TTC549 (cell line): ENCODE results near the gene HDHD5.

ENCODE experiments used
- FAIRE-seq: peaks from 2 replicates; lab custom pipeline; 2012; peaks lifted over from hg19 to GRCh38; lab: Jason Lieb, UNC

Gene HDHD5

GRCh38 chr22:17120281-17120680, 38.8 kb downstream of the HDHD5 start:
- FAIRE-seq, result no peak

DNA sequence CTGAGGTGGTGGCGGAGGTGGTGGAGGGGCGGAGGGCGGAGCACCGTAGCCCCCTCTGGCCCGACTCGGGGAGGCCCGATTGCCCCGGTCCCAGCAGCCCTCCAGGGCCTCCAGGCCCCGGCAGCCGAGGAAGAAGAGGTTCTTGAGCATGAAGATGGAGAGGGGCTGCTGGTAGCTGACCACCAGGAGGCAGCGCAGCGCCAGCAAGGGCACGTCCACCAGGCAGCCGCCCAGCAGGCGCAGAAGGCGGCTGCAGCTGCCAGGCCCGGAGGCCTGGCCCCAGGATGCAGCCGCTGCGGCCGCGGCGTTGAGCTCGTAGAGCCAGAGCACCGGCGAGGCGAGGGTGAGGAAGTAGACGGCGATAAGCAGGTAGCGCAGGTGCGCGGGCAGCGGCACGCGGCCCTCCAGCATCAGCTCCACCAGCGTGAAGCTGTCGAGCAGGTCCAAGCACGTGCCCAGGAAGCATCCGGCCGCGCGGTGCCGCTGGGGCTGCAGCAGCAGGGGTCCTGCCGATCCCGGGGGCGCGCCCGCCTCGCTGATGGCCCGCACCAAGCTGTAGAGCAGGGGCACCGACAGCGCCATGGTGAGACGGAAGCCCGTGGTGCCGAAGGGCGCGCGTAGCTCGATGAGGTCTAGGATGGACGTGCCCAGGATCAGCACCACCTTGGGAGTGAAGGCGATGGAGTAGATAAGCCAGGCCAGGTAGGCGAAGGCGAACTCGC, 39.4 kb downstream of the HDHD5 start:
- FAIRE-seq, result no peak

DNA sequence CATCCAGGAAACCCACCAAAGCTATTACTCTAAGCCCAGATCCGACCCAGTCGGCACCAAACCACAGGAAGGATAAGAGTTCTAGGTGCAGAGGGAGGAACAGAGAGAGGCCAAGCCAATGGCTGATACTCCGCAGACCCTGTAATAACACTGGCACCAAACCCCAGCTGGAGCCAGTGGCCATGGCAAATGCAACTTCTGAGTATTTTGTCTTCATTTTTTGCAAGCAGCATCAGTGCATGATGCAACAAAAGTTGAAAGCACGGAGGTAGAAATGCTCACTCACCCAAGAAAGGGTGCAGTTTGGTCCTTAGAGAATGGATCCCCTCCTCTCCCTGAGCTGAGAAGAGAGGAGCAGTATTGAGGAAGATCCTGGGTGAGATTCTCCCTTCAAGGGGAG, 40.7 kb downstream of the HDHD5 start:
- no peak for FAIRE-seq

DNA sequence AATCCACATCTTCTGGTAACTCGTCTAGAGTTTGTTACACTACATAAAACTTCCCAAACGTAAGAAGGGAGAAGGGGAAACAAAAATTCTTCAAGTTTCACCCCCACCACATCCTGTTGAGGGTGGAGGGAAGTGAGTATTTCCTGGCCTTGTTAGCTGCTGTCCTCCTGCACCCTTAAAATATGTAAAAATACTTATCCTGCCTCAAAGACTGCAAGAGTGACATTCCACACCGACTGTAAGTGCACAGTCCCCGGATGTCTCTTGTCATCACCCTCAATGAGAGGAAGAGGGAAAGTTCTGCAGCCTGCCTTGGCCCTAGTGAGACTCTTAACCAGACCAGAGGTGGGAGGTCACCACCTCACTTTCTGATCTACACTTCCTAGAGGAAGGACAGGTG, 41.2 kb downstream of the HDHD5 start:
- FAIRE-seq, result no peak

DNA sequence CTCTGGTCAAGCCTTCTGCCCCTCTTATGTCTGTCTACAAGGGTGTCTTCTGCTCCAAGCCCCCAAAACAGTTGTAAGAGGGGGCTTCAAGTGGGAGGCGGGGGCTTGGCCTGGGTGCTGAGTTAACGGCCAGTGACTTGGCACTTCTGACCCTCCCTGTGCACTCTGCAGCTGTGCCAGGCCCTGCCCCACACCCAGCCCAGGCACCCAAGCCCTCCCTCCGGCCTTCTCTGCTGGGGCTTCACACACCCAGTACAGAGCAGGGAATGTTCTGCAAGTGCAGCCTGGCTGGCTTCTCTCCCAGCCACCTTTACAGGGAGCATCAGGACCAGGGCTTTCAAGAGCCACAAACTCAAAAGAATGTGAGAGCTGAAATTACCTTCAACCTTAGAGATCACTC, 41.7 kb downstream of the HDHD5 start:
- no peak for FAIRE-seq

DNA sequence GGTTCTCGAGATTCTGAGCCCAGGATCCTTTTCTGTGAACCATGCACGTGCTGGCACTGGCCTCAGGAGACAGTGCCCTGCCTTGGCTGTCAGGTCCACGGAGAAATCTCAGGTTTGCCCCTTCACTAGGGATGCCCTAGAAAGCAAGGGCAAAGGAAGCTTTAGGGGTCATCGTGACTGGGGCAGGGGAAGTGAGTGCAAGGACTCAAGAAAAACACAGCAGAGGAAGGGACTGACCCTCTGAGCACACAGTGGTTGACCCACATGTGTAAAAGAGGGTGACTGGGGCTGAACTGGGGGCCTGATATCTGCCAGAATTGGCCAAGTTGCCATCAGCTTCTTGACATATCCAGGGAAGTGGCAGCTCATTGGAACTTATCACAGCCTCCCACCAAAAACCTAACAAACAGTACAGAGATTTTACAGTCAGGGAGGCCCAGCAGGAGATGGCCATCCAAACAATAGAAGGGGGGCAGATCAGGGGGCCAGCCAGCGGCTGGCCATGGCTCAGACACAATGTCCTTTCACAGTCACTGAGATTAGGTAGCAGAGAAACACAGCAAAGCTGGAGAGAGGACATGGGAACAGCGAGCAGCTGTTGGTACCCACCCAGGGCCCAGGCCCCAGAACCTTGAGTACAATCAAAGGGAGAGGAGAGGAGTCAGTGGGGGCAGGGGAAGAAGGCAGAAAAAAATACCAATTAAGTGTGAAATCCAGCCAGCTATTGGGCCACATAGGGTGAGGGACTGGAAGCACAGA, 42.3 kb downstream of the HDHD5 start:
- FAIRE-seq, result no peak

- no peak for FAIRE-seq
Measured at GRCh38 chr22:17115945-17116565, 43.0 kb downstream of the HDHD5 start.

- no peak for FAIRE-seq
Measured at GRCh38 chr22:17115236-17115635, 43.8 kb downstream of the HDHD5 start.

DNA sequence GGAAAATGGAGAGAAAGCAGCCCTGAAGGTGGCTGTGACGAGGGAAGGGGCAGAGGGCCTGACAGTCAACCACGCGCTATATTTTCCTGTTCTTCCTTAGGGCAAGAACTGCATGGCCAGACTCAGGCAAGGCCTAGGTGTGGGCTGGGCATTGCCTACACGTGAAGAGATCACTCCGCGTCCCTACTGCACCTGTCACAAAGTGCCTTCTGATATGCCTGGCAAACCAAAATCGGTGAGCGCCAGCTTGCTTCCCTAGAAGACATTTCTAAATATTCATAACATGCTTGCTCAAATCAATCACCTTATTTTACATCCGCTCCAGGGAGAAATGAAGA, 44.2 kb downstream of the HDHD5 start:
- FAIRE-seq, result no peak

DNA sequence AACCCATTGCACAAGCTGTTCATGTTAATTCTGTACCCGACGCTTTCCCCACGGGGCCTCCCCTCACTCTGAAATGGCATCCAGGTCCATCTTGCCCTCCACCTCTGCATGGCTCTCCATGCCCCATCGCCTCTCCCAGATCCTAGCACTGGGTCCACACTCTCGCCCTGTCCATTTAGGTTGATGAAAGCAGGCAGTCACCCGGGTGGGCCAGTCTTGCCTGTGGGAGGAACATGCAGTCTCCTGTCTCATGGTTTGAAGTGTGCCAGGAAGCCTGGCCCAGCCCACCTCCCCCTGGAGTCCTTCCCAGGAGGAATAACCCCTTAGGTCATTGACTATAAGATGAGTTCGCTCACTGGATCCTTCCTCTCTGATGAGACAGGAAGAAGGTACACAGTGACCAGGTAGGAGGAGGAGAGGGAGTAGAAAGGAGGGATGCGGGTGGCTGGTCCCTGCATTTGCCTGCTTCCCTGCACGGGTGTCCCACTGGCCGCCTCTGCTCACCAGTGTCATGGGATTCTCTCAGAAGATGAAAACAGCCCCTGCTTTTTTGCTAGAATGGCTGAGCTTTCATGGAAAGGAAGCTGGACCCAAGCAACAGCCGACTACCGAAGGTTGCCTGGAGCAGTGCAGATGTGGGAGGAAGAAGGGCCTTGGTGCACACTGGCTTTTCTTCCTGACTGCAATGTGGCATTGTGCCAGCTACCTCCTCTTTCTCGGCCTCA, 44.7 kb downstream of the HDHD5 start:
- no peak for FAIRE-seq

- no peak for FAIRE-seq
Measured at GRCh38 chr22:17113600-17113999, 45.5 kb downstream of the HDHD5 start.

DNA sequence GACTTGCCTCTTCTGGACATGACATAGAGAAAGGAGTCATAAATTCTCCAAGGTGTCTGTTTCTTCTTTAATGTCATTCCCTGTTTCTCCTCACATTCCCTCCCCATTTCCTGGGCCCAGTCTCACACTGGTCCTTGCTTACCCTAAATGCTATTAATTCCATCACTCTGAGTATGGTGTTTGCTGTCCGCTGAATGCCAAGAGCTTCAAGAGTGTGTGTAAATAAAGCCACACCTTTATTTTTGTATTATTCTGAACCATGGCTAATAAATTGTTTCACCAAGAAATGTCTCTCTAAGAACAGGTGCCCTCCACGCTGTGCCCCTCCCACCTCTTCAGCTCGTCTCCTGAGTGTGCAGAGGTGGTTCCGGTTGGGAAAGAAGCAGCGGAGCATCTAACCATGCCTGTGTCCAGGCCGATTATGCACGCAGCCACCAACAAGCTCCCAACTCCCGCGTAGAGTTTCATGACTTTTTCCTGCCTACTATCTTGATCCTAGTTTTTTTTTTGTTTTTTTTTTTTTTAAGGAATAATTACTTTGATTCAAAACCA, 46.5 kb downstream of the HDHD5 start:
- no peak for FAIRE-seq

DNA sequence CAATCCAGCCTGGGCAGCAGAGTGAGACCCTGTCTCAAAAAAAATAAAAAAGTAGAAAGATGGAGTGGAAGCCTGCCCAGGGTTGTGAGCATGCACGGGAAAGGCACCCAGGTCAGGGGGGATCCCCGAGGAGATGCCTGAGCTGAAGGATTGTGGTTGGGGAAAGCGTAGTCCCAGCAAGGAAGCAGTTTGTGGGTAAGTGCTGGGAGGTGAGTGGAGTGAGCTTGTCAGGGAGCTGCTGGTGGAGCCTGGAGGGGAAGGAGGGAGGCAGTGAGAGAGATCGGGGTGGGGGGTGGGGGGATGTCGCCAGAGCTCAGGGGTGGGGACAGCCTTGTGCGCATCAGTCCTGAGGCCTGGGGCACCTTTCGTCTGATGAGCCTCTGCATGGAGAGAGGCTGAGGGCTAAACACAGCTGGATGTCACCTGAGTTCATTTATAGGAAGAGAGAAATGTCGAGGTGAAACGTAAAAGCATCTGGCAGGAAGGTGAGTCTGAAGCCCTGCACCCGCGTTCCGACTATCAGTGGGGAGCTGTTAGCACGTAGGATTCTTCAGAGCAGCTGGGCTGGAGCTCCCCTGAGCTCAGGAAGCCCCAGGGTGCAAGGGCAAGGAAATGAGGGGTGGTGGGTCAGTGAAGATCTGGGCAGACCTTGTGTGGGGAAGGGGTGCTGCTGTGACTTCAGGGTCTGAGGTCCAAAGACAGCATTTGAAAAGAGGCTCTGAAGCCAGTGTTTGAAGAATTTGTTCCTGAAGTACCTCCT, 48.1 kb downstream of the HDHD5 start:
- FAIRE-seq, result no peak

GRCh38 chr22:17109976-17110375, 49.1 kb downstream of the HDHD5 start:
- FAIRE-seq, result no peak

GRCh38 chr22:17109113-17109865, 49.8 kb downstream of the HDHD5 start:
- no peak for FAIRE-seq

DNA sequence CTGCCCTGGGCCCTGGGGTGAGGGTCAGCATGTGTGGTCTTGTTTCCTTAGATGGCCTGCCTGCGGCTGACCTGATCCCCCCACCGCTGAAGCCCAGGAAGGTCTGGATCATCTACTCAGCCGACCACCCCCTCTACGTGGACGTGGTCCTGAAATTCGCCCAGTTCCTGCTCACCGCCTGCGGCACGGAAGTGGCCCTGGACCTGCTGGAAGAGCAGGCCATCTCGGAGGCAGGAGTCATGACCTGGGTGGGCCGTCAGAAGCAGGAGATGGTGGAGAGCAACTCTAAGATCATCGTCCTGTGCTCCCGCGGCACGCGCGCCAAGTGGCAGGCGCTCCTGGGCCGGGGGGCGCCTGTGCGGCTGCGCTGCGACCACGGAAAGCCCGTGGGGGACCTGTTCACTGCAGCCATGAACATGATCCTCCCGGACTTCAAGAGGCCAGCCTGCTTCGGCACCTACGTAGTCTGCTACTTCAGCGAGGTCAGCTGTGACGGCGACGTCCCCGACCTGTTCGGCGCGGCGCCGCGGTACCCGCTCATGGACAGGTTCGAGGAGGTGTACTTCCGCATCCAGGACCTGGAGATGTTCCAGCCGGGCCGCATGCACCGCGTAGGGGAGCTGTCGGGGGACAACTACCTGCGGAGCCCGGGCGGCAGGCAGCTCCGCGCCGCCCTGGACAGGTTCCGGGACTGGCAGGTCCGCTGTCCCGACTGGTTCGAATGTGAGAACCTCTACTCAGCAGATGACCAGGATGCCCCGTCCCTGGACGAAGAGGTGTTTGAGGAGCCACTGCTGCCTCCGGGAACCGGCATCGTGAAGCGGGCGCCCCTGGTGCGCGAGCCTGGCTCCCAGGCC, 50.6 kb downstream of the HDHD5 start:
- no peak for FAIRE-seq

- no peak for FAIRE-seq
Measured at GRCh38 chr22:17107547-17107810, 51.6 kb downstream of the HDHD5 start.

DNA sequence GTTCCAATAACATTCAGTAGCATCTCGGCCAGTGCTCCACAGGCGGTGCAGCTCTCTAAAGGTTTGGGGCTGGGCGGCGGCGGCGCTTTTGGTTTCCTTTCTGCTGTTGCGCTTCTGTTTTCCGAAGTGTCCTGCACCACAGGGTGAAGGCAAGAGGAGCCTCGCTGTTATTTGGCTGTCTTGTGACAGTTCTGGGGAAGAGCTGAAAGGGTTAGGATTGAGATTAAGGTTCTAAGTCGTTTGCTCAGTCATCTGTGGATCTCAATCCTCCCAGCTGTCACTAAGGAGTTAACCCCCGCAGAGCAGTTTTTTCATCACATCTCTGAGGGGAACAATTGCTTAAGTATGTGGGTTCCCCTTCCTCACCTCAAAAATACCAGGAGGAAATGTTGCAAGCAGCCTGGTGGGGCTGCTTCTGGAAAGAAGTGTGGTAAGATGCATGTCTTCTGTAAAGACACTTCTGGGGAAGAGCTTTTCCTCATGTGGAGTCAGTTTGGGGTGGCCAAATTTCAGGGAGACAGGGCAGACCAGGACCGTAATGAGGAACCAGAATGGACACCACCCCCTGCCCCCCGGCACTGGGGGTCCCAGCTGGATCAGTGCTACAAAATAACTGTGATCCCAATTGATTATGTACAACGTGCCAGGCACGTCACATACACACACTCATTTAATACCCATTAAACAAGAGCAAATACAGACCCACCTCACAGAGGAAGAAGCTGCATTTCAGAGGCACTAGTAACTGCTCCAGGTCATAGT, 52.1 kb downstream of the HDHD5 start:
- FAIRE-seq, result no peak

- no peak for FAIRE-seq
Measured at GRCh38 chr22:17106161-17106784, 52.8 kb downstream of the HDHD5 start.
